OCI-LY3 (cell line): ENCODE data around the gene DNMBP.

ENCODE experiments used
- EZH2phosphoT487 ChIP-seq: fragments of 200-600 bp; shearing (Covaris generic); IDR thresholded peaks from 2 replicates; pipeline ENCODE4 v1.6.1; 2018; ENCODE audit warnings: antibody characterized with exemption, mixed run types, low read depth
- TF ChIP-seq, protein P1 (sequence below): fragments of 200-600, 300-600 bp; sonication (generic); IDR thresholded peaks from 2 replicates; pipeline ENCODE4 v1.5.1; 2014; ENCODE audit warnings: antibody characterized with exemption, low read length, low read depth

DNA sequence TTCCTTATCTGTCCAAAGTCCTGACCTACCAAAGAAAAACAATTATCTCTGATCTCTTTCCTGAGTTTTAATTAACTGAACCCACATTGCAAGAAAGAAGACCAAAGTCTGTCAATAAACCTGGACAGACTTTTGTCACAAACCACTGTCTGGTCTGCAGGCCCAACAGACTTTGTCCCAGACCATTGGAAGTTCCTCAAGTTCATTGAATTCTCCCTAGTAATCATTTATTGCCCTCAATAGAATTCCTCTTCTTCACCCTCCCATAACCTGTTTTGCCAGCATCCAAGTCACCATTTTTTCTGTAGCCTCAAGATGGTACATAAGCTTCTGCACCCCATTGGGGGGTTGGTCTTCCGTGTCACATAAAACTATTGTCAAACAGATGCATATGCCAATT lies 3.9 kb upstream of the DNMBP start:
- TF ChIP-seq, protein P1, sequence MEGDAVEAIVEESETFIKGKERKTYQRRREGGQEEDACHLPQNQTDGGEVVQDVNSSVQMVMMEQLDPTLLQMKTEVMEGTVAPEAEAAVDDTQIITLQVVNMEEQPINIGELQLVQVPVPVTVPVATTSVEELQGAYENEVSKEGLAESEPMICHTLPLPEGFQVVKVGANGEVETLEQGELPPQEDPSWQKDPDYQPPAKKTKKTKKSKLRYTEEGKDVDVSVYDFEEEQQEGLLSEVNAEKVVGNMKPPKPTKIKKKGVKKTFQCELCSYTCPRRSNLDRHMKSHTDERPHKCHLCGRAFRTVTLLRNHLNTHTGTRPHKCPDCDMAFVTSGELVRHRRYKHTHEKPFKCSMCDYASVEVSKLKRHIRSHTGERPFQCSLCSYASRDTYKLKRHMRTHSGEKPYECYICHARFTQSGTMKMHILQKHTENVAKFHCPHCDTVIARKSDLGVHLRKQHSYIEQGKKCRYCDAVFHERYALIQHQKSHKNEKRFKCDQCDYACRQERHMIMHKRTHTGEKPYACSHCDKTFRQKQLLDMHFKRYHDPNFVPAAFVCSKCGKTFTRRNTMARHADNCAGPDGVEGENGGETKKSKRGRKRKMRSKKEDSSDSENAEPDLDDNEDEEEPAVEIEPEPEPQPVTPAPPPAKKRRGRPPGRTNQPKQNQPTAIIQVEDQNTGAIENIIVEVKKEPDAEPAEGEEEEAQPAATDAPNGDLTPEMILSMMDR = no peak
- no peak for TF ChIP-seq EZH2phosphoT487
